Measurements from ENCODE around the gene CCDC24. TPM values are rescaled to one million over a fixed set of nuclear protein-coding genes. Genes with fewer than 3 reads are reported as not detected.

The CCDC24 gene
- total and polyA plus RNA-seq, 2 of the 13 experiments (the other 11 are each of a cell fraction or from before 2014, with no cell fraction given) = 1.4 to 2.9 TPM

DNA sequence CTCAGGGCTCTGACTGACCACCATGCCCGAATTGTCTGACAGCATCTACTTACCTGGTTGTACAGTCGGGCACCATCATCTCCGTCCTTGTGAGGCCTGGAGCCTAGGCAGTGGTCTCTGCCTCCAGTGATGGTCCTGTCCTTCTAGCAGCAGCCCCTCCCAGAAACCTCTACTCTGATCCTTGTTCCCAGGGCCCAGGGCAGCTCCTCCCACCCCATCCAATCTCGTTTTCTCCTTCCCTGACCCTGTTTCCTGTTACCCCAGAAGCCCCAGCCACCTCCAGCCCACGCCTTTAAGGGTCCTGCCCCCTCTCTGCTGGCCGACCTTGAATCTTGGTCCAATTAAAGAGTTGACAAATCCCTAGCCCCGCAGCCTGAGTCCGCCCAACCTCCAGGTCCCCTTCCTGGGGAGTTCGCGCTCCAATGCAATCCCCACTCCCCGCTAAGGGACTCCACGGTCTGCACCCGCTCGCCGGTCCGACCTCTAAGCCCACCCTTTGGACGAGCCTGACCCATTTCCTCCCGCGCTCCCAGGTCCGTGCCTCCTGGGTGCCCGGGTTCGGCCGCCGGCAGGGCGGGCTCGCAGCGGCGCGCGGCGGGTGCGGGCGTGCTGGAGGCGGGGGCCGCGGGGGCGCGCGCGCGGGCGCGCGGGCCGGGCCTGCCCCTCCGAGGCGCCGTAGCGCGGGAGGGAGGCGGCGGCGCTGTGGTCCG, 12.7 kb upstream of the CCDC24 start, which contains the start of gene B4GALT2 (continued):
- TF ChIP-seq, protein P1, sequence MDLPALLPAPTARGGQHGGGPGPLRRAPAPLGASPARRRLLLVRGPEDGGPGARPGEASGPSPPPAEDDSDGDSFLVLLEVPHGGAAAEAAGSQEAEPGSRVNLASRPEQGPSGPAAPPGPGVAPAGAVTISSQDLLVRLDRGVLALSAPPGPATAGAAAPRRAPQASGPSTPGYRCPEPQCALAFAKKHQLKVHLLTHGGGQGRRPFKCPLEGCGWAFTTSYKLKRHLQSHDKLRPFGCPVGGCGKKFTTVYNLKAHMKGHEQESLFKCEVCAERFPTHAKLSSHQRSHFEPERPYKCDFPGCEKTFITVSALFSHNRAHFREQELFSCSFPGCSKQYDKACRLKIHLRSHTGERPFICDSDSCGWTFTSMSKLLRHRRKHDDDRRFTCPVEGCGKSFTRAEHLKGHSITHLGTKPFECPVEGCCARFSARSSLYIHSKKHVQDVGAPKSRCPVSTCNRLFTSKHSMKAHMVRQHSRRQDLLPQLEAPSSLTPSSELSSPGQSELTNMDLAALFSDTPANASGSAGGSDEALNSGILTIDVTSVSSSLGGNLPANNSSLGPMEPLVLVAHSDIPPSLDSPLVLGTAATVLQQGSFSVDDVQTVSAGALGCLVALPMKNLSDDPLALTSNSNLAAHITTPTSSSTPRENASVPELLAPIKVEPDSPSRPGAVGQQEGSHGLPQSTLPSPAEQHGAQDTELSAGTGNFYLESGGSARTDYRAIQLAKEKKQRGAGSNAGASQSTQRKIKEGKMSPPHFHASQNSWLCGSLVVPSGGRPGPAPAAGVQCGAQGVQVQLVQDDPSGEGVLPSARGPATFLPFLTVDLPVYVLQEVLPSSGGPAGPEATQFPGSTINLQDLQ (CRISPR knock-in tag; IDR thresholded peaks at IDR 0.05) = no peak; the same call in 1 of the 2 replicates
- TF ChIP-seq ISL2 (CRISPR knock-in tag; IDR thresholded peaks at IDR 0.05) (no peak), RBM22 (optimal IDR thresholded peaks at IDR 0.05; ENCODE audit: low read length) (peak; percentile 91), HMG20B (CRISPR knock-in tag; conservative IDR thresholded peaks at IDR 0.05) (no peak), ZNF570 (CRISPR knock-in tag; IDR thresholded peaks at IDR 0.05; ENCODE audit: borderline replicate concordance) (no peak), HDAC1 (CRISPR knock-in tag; IDR thresholded peaks at IDR 0.05) (peak; percentile 68; the same call in 1 of the 2 replicates), SRY (CRISPR knock-in tag; IDR thresholded peaks at IDR 0.05) (0 out of 2 replicates have a peak, but pooled peaks have one; percentile 49), ZNF430 (CRISPR knock-in tag; IDR thresholded peaks at IDR 0.05) (peak; percentile 65), ZNF577 (CRISPR knock-in tag; IDR thresholded peaks at IDR 0.05; ENCODE audit: borderline replicate concordance, low read depth) (no peak), ASH2L (IDR thresholded peaks at IDR 0.05; ENCODE audit: insufficient read length, low read depth, low read length) (peak; percentile 37), ZSCAN22 (CRISPR knock-in tag; IDR thresholded peaks at IDR 0.05) (no peak), ZZZ3 (CRISPR knock-in tag; IDR thresholded peaks at IDR 0.05; ENCODE audit: borderline replicate concordance) (no peak), NR1H2 (CRISPR knock-in tag; IDR thresholded peaks at IDR 0.05; ENCODE audit: borderline replicate concordance, low read depth) (0 out of 2 replicates have a peak, but pooled peaks have one; percentile 14), ISX (CRISPR knock-in tag; conservative IDR thresholded peaks at IDR 0.05) (no peak), SP1 (IDR thresholded peaks at IDR 0.05) (no peak), SP1 (CRISPR knock-in tag; IDR thresholded peaks at IDR 0.05) (no peak), ZNF850 (CRISPR knock-in tag; conservative IDR thresholded peaks at IDR 0.05) (no peak), ZNF776 (CRISPR knock-in tag; IDR thresholded peaks at IDR 0.05) (no peak)
- TF ChIP-seq, protein P2, sequence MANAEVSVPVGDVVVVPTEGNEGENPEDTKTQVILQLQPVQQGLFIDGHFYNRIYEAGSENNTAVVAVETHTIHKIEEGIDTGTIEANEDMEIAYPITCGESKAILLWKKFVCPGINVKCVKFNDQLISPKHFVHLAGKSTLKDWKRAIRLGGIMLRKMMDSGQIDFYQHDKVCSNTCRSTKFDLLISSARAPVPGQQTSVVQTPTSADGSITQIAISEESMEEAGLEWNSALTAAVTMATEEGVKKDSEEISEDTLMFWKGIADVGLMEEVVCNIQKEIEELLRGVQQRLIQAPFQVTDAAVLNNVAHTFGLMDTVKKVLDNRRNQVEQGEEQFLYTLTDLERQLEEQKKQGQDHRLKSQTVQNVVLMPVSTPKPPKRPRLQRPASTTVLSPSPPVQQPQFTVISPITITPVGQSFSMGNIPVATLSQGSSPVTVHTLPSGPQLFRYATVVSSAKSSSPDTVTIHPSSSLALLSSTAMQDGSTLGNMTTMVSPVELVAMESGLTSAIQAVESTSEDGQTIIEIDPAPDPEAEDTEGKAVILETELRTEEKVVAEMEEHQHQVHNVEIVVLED (CRISPR knock-in tag; IDR thresholded peaks at IDR 0.05; ENCODE audit: borderline replicate concordance) = peak; percentile 37; the same call in 1 of the 2 replicates
- TF ChIP-seq, protein P3, sequence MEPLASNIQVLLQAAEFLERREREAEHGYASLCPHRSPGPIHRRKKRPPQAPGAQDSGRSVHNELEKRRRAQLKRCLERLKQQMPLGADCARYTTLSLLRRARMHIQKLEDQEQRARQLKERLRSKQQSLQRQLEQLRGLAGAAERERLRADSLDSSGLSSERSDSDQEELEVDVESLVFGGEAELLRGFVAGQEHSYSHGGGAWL (CRISPR knock-in tag; IDR thresholded peaks at IDR 0.05) = no peak; the same call in 1 of the 2 replicates
- TF ChIP-seq, protein P4, sequence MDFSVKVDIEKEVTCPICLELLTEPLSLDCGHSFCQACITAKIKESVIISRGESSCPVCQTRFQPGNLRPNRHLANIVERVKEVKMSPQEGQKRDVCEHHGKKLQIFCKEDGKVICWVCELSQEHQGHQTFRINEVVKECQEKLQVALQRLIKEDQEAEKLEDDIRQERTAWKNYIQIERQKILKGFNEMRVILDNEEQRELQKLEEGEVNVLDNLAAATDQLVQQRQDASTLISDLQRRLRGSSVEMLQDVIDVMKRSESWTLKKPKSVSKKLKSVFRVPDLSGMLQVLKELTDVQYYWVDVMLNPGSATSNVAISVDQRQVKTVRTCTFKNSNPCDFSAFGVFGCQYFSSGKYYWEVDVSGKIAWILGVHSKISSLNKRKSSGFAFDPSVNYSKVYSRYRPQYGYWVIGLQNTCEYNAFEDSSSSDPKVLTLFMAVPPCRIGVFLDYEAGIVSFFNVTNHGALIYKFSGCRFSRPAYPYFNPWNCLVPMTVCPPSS (IDR thresholded peaks at IDR 0.05) = no peak
- TF ChIP-seq, protein P5, sequence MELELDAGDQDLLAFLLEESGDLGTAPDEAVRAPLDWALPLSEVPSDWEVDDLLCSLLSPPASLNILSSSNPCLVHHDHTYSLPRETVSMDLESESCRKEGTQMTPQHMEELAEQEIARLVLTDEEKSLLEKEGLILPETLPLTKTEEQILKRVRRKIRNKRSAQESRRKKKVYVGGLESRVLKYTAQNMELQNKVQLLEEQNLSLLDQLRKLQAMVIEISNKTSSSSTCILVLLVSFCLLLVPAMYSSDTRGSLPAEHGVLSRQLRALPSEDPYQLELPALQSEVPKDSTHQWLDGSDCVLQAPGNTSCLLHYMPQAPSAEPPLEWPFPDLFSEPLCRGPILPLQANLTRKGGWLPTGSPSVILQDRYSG (CRISPR knock-in tag; IDR thresholded peaks at IDR 0.05) = no peak

All from HepG2 (cell line).